Midbrain (tissue), 1 donor: Measurements from ENCODE around the gene ILK.

ENCODE experiments used
- DNase-seq: peaks from one replicate; lab custom pipeline; 2025; lab: John Stamatoyannopoulos, UW

Gene ILK

DNA sequence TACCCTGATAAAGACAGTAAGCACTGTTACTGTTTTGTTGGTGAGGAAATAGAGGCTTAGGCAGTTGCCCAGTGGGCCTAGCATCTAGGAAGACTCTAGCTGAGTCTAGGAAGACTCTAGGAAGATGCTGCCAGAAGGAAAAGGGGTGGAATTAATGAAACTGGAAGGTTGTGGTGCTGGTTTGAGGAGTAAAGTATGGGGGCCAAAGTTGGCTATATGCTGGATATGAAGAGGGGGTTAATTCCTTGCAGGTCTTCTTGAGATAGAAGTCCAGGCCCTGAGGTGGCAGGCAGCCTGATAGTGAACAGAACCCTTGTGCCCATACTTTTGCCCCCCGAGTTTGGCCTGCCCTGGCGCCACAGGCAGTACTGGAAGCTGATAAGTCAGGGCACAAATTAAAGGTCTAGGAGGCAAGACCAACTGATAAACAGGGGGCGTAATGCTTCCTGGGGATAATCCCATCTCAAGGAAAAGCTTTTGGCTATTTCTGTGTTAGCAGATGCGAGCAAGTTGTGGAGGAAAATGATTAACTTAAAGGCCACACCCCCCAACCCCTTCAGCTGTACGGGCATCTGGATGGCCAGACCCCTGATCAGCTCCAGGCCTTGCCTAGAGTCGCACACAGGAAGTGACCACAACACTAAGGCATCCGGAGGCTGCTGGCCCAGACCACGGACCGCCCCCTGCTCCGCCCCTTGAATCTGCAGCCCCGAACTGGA, 3.1 kb downstream of the ILK start:
- DNase-seq: peak; percentile 85

DNA sequence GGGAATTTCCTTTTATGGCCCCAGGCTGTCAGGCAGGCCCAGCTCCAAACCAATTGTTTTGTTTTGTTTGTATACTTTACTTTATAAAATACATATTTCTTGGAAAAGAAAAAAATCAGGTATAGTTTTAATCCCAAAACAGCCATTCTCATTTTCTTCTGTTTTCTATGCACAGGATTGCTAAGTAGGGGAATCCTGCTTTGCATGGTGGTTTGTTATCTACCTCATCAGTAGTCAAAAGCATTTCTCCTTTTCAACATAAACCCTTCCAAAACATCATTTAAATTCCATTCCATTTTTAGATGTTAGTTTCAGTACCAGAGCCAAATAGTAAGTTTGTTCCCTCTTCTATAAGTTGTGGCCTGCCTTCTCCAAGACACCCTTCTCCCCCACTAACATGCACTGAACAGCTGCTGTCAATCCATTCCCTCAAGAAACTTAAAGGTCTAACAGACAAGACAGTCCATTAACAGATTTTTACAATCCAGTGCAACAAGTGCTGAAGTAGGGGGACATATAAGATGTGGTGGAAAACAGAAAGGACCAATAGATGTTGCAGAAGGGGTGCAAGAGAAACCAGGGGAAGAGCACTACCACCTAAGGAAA, 3.7 kb downstream of the ILK start:
- no peak for DNase-seq

DNA sequence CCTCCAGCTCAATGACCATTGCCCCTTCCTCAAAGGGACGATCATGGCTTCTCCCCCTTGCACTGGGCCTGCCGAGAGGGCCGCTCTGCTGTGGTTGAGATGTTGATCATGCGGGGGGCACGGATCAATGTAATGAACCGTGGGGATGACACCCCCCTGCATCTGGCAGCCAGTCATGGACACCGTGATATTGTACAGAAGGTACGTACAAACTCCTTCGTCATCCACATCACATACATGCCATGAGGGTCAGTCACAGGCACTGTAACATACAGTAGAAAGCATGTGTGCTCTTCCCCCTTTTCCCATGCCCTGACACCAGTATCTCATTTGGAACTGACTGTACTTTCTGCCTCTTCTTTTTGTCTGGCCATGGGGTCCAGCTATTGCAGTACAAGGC, 4.4 kb downstream of the ILK start:
- DNase-seq: no peak

DNA sequence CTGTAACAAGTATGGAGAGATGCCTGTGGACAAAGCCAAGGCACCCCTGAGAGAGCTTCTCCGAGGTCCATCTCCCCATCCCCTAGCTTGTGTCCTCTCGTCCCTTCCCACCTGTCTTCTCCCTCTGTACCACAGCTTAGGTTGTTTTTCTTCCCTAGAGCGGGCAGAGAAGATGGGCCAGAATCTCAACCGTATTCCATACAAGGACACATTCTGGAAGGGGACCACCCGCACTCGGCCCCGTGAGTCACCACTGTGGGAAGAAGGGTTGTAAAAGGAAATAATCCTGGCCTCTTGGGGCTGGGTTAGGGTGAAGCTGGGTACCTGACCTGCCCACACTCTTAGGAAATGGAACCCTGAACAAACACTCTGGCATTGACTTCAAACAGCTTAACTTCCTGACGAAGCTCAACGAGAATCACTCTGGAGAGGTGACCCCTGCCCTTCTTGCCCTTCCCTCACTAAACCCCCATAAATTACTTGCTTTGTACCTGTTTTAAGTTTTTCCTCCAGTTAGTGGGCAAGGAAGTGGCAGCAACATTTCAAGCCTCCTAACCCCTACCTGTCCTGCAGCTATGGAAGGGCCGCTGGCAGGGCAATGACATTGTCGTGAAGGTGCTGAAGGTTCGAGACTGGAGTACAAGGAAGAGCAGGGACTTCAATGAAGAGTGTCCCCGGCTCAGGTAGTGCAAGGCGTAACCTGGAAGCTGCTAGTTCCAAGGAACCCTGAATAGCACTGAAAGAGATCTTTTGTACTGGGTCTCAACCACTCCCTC, 5.3 kb downstream of the ILK start:
- DNase-seq: no peak

DNA sequence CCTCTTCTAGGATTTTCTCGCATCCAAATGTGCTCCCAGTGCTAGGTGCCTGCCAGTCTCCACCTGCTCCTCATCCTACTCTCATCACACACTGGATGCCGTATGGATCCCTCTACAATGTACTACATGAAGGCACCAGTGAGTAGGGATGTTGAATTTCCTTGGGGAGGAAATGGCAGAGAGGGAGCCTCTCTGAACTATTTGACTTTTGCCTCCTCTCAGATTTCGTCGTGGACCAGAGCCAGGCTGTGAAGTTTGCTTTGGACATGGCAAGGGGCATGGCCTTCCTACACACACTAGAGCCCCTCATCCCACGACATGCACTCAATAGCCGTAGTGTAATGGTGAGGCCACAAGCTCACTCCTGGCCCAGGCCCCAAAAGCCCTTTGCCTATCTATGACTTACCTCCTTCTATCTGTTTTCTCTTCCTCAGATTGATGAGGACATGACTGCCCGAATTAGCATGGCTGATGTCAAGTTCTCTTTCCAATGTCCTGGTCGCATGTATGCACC, 6.0 kb downstream of the ILK start:
- no peak for DNase-seq

DNA sequence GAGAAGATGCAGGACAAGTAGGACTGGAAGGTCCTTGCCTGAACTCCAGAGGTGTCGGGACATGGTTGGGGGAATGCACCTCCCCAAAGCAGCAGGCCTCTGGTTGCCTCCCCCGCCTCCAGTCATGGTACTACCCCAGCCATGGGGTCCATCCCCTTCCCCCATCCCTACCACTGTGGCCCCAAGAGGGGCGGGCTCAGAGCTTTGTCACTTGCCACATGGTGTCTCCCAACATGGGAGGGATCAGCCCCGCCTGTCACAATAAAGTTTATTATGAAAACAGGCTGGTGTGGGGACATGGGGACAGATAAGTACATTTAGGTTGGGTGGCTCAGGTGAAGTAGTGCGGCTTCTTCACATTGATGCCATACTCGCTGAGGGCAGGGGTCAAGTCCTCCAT, 7.0 kb downstream of the ILK start:
- DNase-seq: no peak

DNA sequence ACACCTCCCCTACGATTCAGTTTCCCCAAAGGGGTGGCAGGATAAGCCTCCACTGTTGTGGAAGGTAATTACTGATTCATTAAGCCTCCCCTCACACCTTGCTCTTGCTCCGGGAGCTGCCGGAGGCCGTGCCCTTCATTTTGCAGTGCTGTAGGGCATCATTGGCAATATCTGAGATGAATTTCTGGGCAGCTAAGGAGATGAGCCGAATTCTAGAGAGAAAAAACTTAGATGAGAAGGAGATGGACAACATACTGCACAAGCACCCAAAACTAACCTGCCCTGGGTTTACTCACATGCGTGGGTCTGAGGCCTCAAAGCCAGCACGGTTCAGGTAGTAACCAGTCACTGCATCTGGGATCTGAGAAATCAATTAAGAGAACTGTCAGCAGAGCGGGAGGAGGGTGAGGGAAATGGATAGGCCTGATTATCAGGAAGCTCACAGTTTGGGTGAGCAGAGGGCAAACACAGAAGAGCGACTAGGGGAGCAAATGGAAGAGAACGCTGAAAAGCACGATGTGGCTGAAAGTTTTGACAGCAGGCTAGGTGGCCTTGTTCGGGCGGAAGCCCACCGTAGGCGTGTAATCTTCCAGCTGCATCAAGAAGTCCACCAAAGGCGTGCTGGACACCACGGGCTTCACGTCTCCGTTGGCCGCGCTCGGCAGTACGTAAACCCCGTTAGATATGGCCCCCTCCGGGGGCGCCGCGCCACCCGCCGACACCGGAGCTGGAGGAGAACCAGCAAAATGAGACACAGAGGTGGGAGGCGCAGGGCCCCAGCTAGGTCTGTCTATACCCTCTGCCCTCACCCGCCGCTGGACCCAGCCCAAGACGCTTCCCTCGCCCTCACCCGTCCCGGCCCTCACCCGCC, 7.8 kb downstream of the ILK start:
- DNase-seq: no peak

DNA sequence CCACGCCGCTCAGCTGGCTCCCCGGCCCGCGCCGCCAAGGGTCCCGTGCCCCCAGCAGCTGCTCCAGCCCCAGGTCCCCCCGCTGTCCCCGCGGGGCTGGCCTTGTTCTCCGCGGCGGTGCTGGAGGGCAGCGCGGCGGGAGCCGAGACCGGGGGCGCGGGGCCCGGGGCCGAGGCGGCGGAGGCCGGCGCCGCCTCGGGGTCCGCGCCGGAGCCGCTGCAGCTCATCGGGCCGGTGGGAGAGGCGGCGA, 8.3 kb downstream of the ILK start:
- DNase-seq: no peak

DNA sequence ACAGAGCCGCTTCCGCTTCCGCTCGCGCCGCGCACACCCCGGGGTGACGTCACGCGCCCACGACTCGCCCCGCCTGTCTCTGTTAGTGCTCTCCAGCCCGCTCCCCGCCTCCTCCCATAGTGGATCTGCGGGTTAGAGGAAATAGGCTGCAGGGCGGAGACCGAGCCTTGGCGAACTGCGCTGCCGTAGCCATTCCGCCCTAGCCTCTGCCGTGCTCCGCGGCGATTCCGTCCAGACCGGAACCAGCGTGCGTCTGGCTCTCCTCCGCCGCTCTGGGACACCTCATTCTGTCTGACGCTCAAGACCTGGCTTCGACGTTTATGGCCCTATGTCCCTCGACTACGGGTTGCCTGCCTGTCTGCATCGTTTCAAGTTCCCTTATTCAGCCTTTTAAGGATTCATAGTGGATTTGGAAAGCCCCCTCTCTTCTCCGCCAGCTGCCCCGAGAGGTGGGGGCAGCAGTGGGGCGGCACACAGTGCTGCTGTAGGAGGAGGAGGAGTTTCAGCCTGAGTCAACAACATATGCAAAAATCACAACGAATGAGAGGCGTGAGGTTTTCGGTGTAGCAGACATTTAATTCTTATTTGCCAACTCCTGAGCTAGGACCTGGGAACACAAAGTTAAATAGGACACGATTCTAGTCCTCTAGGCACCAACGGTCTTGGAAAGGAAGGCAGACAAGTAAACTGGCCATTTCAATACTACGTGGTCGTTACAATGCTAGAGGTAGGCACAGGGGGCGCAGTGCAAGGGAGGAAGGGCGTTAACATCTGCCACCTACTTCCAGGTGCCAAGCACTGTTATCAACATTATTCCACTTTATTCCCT, 8.9 kb downstream of the ILK start, which contains the start of gene TAF10:
Gene TAF10, minus strand, starts transcription at position 4 of the 829 bp plus-strand sequence. CDS start 27 bp downstream, outside the sequence.
- DNase-seq: peak; percentile 96

DNA sequence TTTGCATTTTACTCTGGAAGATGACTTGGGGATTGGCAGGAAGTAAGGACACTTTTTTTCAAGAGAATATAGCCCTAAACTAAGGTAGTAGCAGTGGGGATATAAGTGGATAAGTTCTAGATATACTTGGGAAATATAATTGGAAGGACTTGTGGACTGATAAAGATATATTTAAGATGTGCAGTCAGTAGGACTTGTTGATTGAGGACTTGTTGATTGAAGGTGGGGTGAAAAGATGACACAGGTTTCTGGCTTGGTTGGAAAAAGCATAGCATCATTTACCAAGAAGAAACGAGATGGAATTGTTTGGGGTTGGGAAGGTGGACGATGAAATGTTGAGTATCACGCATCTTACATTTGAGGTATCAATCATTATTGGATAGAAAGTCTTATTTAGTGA, 9.9 kb downstream of the ILK start:
- no peak for DNase-seq

DNA sequence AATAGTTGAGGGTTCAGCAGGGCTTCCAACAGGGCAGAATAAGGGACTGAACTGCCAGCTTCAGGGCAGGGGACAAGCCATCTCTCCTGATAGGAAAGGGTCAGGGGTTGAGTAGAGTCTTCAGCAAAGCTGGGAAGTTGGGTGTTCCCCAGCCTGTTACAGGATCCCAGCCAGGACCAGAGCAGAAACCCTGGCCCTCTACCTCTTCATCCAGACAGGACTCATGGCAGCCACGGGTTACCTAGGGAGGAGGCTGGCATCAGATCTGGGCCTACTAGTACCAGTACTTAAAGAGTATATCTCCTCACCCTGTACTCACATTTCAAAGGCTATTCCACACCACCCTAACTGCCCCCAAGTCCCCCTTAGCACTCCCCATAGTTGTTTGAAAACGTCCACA, 10.9 kb downstream of the ILK start:
- no peak for DNase-seq

DNA sequence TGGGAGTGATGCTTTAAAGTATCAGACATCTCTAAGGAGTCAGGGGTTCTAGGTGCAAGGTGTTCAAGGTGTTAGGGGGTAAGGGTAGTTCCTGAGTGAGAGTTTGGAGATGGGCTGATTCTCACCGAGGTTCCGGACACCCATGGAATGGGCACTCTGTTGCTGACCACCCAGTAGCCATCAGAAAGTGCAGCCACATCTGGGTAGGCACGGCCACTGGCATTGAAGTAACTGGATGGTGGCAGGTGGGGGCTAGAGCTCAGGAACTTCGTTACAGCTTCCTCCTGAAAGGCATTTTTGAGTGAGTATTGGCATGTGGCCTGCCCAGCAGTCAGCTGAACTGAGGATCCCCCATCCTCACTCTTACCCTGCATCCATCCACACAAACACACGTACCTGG, 11.5 kb downstream of the ILK start:
- no peak for DNase-seq

DNA sequence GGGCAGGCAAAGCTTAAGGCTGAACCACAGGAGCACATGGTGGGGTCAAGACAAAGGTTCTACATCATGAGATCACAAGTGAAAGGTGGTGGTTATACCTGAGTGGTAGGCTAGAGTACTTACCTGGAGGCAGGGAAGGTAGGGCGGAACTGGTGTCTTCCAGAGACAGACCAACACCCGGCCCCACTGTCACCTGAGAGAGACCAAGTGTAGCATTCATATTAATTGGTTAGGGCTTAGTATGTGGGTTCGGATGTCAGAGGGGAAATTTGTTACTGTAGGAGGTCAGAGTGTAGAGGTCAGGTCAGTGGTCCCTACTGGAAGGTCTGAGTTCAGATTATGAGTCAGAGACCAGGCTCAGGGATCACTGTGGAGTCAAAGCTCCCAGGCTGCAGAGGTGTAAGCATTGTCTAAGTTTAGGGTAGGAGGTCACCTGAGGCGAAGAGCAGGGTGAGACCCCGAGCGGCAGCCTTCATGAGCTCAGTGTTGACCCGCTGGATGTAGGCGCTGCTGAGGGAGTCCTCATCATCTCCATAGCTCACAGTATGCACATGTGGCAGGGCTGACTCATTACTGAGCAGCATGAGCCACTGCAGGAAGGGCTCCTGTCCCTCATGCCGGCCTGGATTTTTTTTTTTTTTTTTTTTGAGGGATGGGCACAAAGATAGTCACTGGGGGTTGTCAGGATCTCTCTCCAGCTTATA, 12.5 kb downstream of the ILK start:
- no peak for DNase-seq

DNA sequence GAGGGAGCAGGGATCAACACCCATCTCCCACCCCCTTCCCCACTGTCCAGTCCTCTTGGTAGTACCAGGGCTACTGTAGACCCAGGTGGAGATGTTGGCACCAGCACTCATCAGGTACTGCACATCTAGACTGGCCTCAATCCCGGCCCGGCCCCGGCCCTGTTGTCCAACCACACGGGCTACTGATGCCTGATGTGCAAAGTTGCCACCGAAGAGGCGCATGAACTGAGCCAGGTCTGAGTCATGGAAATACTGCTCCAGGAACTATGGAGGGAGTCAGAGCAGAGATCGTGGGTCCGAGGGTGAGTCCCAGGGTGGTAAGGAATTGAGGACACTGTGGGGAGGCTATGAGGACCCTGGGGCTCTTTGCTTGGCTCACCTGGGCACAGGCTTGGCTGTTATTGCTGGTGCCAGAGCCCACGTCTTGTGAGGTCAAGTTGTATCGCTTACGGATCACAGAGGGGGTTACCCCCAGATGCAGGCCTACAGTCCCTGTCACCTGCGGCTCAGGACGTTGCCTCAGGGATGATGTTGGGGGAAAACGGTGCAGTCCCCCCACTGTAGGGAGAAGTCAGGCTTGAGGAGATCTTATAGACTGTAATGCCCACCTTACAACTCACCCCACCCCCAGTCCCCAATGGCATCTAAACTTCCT, 13.1 kb downstream of the ILK start:
- no peak for DNase-seq

DNA sequence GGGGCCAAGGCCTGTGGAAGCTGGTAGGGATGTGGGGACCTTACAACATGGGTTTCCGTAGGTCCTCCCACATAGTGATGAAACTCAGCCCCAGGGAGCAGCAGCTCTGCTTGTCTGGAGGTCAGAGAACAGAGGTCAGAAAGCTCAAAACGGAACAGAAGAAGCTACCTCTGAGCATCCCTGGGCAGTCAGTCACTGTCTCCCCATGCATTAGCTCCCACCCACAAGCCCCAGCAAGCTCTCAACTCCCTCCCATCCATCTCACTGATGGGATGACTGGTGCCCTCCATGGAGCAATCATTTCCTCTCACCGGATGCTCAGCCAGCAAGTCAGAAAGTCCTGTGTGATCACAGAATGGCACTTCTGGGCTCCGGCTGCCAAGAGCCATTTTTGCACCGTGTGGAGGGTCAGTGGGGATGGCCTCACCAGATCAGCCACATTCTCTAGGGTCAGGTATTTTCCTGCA, 13.8 kb downstream of the ILK start:
- DNase-seq: no peak

DNA sequence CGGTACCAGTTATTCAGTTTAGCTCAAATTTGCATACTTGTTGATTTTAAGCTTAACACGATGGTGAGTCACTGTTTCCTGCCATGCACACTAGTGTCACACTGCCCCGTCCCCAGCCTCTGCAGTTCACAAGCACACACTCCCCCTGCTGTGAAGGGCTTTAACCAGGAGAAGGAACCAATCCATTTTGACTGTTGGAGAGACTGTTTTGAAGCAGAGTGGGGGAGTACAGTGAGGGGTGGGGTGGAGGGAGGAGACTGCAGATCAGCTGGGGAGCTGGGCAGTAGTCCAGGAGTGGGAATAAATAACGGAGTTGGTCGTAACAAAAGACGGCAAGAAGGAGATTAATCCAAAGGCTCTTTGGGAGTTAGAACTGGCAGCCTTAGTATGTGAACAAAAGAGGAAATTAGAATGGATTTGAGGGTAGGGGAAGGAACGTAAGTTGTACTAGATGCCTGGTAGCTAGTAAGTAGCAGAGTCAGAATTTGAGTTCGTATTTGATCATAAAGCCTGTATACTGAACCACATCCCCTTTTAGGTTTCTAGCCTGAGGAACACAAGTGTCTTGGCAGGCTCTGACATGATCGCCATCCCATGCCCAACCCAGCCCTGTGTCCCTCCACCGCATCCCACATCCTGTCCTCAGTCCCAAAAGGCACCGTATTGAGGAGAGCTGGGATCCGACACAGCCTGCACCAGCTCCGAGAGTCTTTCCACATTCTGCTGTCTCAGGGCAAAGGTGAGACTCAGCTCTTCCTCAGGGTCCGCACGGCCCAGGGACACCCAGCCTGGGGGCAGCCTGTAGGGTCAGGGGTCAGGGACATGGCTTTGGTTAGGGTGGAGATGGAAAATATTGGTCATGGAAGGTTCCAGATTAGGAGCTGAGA, 14.8 kb downstream of the ILK start:
- peak; percentile 66 for DNase-seq

DNA sequence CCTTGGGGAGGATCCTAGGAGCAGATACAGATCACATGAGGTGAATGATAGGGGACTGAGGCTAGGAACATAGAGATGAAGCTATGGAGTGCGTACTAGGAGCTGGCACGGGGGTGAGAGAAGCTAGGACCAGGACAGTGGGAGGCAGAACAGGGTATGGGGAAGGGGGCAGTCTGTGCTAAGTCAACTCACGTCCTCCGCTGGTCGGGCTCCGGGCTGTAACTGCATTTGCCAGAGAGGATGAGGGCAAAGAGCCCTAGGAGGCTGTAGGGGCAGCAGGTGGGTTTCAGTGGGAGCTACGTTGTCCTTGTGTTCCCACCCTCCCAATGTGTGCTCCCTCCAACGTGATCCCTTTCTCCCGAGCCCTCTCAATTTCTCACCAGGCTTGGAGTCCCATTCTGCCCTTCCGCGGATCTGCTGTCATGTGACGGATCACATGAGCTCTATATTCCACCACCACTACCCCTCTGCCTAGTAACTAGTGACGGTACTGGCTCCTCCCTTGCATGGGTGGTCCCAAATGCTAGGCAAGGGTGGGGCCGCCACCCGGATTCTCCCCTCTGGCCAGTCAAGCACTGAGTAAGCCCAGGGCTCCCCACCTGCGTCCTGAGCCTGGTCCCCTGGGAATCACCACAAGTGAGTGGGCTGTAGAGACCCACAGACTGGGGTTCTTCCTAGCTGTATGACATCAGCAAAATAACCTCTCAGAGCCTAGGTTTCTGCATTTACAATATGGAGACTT, 15.6 kb downstream of the ILK start, which contains the start of gene TPP1:
Gene TPP1, minus strand, starts transcription at position 419 of the 742 bp plus-strand sequence. Its CDS starts 22 bp downstream, at position 397.
- DNase-seq: peak; percentile 96

DNA sequence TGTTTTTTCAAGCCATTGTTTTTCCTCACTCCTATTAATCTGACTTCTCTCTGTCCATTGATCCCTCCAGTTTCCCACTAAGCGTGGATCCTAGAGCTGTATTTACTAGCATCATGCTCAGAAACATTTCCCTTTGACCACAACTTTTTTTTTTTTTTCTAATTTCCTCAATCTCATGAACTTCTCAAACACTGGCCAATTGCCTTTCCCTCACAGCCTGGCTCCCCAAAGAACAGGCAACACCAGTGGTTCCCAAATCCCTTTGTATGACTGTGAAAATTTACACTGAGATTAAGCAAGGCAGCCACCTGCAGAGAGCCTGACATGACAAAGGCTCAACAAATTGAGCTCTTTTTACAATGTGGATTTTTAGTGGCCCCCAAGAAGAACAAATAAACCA, 17.1 kb downstream of the ILK start:
- DNase-seq: no peak
